Central memory CD8-positive, alpha-beta T cell (primary cell): ENCODE data around the gene CCL4L2.
"Not testable (repeated sequence)": the region's sequence is repeated elsewhere in the genome, so short reads cannot be mapped to it uniquely, and the experiment has no call there.

ENCODE experiments used
- ATAC-seq: fragments of 150-1000 bp; cut with Tn5 transposase; replicated peaks from 2 replicates; pipeline ENCODE4 v1.10.0; 2022; ENCODE audit warnings: mild to moderate bottlenecking, moderate FRiP score, moderate number of reproducible peaks; ENCODE audit not compliant: poor library complexity, severe bottlenecking; ENCODE audit errors: extremely low read depth
- DNase-seq, 2 donors: peaks; one replicate each; pipeline ENCODE4 v3.0.0; 2021; ENCODE audit warnings: low spot score in 2 of 2
- H3K27ac Mint-ChIP-seq: one replicate; pipeline ENCODE4 v1.8.0; 2022; ENCODE audit warnings: low read depth, mild to moderate bottlenecking, moderate library complexity, mixed read lengths
- H3K27me3 Mint-ChIP-seq: one replicate; pipeline ENCODE4 v1.8.0; 2022; ENCODE audit warnings: mixed read lengths
- H3K36me3 Mint-ChIP-seq: one replicate; pipeline ENCODE4 v1.8.0; 2022; ENCODE audit warnings: mild to moderate bottlenecking, moderate library complexity, mixed read lengths; ENCODE audit not compliant: insufficient read depth
- H3K4me1 Mint-ChIP-seq: one replicate; pipeline ENCODE4 v1.8.0; 2022; ENCODE audit warnings: mixed read lengths
- H3K4me3 Mint-ChIP-seq: one replicate; pipeline ENCODE4 v1.8.0; 2022; ENCODE audit warnings: mild to moderate bottlenecking, moderate library complexity, mixed read lengths
- H3K9me3 Mint-ChIP-seq: one replicate; pipeline ENCODE4 v1.8.0; 2022; ENCODE audit warnings: mixed read lengths

The CCL4L2 gene

GRCh38 chr17:36188891-36189306, 22.0 kb upstream of the CCL4L2 start:
- no peaks in the 10 kb centered on the region for H3K27me3 Mint-ChIP-seq
- DNase-seq (peak in 1 of 2 donors; percentile 75), ATAC-seq (peak; percentile 91)
- no peaks in the 10 kb centered on the region for H3K9me3 Mint-ChIP-seq
- H3K27ac Mint-ChIP-seq = peak overlapping the region; percentile 99
- H3K4me1 Mint-ChIP-seq = peaks cover 75% of the 10 kb centered on the region
- H3K4me3 Mint-ChIP-seq = peak overlapping the region; percentile 91
- peaks cover 24% of the 10 kb centered on the region for H3K36me3 Mint-ChIP-seq

- Mint-ChIP-seq H3K36me3 (peaks cover 21% of the 10 kb centered on the region), H3K4me3 (peak overlapping the region; percentile 62), H3K27ac (peak overlapping the region; percentile 97), H3K4me1 (peaks cover 84% of the 10 kb centered on the region)
- not testable (repeated sequence) for H3K9me3 Mint-ChIP-seq, DNase-seq, ATAC-seq, H3K27me3 Mint-ChIP-seq
These were observed 20.9 kb upstream of the CCL4L2 start for GRCh38 chr17:36189993-36190392.

GRCh38 chr17:36190549-36191330, 20.1 kb upstream of the CCL4L2 start:
- not testable (repeated sequence) for ATAC-seq, H3K9me3 Mint-ChIP-seq, H3K27me3 Mint-ChIP-seq, DNase-seq
- Mint-ChIP-seq H3K27ac (peak overlapping the region; percentile 97), H3K4me1 (peaks cover 83% of the 10 kb centered on the region), H3K36me3 (peaks cover 21% of the 10 kb centered on the region), H3K4me3 (peak overlapping the region; percentile 27)

DNA sequence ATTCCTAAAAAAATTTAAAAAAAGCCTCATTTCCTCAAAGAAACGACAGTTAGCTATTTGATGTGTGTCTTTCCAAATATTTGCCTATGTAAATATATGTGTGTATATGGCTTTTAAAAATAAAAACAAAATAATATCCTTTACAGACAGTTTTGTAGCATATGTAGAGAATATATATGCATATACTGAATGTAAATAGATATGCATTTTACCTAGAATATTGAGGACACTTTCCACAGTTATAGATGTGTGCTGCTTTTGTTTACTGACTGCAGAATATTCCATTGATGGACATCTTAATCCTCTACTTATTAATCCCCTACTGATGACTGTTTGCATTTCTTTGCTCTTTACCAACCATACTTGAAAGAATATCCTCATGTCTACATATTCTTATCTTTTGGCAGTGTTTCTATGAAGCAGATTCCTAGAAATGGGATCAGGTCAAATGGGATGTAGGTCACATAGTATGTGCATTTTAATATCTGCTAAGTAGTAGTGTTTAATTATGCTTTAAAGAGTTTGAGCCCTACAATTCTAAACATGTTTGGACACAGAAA, 17.6 kb upstream of the CCL4L2 start:
- DNase-seq (no peak), ATAC-seq (no peak)
- Mint-ChIP-seq H3K27me3 (no peaks in the 10 kb centered on the region), H3K9me3 (no peaks in the 10 kb centered on the region), H3K27ac (peak overlapping the region; percentile 97), H3K36me3 (peaks cover 12% of the 10 kb centered on the region), H3K4me1 (peaks cover 82% of the 10 kb centered on the region), H3K4me3 (peak overlapping the region; percentile 73)

DNA sequence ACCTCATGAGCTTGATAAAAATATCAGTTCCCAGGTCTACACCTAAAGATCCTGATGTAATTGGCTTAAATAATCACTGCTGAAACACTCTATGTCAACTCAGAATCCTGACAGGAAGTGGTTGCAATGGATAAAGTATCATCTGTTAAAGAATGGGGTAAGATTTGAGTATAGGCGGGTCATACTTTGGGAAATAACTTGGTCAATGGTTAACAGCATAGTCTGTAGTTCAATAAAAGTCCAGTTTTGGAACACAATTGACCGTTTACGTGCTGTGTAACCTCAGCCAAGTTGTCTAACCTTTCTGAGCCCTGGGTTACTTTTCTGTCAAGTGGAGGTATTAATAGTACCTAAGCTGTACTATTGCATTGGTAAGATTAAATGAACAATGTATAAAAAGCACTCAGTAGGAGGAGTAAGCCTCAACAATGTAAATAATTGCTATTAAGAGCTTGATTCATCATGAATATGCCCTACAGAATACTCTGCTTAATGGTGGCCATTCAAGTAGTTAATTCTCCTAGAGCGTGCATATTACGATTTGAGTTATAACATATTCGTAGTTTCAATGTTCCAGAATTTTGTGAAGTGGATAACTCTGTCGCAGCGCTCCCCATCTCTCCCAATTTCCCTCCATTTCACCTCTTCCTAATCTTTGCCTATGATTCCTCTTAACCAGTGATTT, 16.6 kb upstream of the CCL4L2 start:
- not testable (repeated sequence) for DNase-seq, ATAC-seq, H3K9me3 Mint-ChIP-seq, H3K27me3 Mint-ChIP-seq
- Mint-ChIP-seq H3K36me3 (peaks cover 13% of the 10 kb centered on the region), H3K4me3 (peak overlapping the region; percentile 73), H3K4me1 (peaks cover 84% of the 10 kb centered on the region), H3K27ac (peak overlapping the region; percentile 97)

DNA sequence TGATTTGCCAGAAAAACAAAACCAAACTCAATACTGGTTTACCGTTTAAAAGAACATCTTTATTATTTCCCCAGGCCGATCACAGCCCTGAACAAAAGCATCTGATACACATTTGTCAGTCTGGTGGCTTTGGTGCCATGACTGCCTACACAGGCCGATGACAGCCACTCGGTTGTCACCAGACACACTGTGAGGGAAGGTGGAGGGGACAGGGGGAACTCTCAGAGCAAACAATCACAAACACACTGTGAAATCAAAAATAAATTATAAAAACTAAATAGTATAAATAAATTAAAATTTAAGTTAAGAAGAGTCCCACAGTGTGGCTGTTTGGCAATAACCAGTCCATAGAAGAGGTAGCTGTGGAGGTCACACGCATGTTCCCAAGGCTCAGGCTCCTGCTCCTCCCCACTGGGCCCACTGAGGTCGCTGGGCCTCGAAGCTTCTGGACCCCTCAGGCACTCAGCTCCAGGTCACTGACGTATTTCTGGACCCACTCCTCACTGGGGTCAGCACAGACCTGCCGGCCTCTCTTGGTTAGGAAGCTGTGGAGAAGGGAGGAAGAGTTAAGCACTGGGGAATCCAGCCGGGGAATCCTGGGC, 15.9 kb upstream of the CCL4L2 start:
- Mint-ChIP-seq H3K36me3 (peaks cover 13% of the 10 kb centered on the region), H3K27ac (peak overlapping the region; percentile 97), H3K4me1 (peaks cover 84% of the 10 kb centered on the region), H3K4me3 (peak overlapping the region; percentile 73)
- not testable (repeated sequence) for ATAC-seq, H3K9me3 Mint-ChIP-seq, H3K27me3 Mint-ChIP-seq, DNase-seq

- peak overlapping the region; percentile 97 for H3K27ac Mint-ChIP-seq
These were observed 15.3 kb upstream of the CCL4L2 start for GRCh38 chr17:36195434-36196130.

DNA sequence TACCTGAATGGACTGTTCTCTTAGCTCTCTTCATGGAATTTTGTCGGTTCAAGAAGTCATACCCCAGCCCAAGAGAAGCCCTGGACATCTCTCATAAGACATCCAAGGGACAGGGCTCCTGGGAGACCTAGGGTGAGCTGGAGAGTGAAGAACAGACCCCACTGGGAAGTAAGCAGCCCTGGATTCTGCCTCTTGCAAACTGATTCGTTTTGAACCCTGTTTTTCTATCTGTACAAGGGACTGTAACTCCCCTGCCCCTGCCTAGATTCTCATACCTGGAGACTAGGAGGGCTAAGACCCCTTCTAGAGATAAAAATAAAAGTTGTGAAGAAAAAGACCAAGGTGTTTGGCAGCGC, 14.8 kb upstream of the CCL4L2 start:
- Mint-ChIP-seq H3K27ac (peak overlapping the region; percentile 97), H3K27me3 (no peaks in the 10 kb centered on the region), H3K9me3 (no peaks in the 10 kb centered on the region), H3K36me3 (peaks cover 13% of the 10 kb centered on the region), H3K4me3 (peak overlapping the region; percentile 68), H3K4me1 (peaks cover 84% of the 10 kb centered on the region)
- ATAC-seq (no peak), DNase-seq (no peak)

More at GRCh38 chr17:36195434-36196130, 15.3 kb upstream of the CCL4L2 start:
- Mint-ChIP-seq H3K4me3 (peak overlapping the region; percentile 68), H3K4me1 (peaks cover 83% of the 10 kb centered on the region), H3K36me3 (peaks cover 13% of the 10 kb centered on the region), H3K9me3 (no peaks in the 10 kb centered on the region), H3K27me3 (no peaks in the 10 kb centered on the region)
- no peak for ATAC-seq
- no peak for DNase-seq

- Mint-ChIP-seq H3K9me3 (no peaks in the 10 kb centered on the region), H3K27ac (peak overlapping the region; percentile 97), H3K36me3 (peaks cover 10% of the 10 kb centered on the region), H3K4me3 (peak overlapping the region; percentile 68), H3K27me3 (no peaks in the 10 kb centered on the region), H3K4me1 (peaks cover 86% of the 10 kb centered on the region)
- DNase-seq = no peak
- ATAC-seq = no peak
These were observed 13.5 kb upstream of the CCL4L2 start for GRCh38 chr17:36197387-36197703.

GRCh38 chr17:36198831-36199465, 11.9 kb upstream of the CCL4L2 start:
- Mint-ChIP-seq H3K9me3 (no peaks in the 10 kb centered on the region), H3K27me3 (no peaks in the 10 kb centered on the region), H3K27ac (peak overlapping the region; percentile 97), H3K4me3 (peak overlapping the region; percentile 44), H3K4me1 (peaks cover 85% of the 10 kb centered on the region), H3K36me3 (peaks cover 5% of the 10 kb centered on the region)
- peak in 1 of 2 donors; percentile 58 for DNase-seq
- ATAC-seq = peak; percentile 68

DNA sequence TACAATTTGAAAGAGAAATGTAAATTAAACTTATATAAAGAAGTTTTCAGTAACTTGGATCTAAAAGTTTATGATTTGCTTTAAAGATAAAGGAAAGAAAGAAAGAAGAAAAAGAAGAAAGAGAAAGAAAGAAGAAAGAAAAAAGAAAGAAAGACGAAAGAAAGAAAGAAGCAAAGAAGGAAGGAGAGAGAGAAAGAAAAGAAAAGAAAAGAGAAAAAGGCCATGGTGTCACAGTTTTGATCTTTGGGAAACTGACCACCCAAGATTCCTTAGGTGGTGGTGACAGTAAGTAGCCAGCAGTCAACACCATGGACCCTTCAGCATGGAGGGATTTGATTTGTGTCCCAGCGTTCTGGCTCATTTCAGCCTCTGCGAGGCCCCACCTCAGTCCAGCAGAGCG, 9.8 kb upstream of the CCL4L2 start:
- not testable (repeated sequence) for ATAC-seq, H3K36me3 Mint-ChIP-seq, H3K9me3 Mint-ChIP-seq, DNase-seq, H3K27me3 Mint-ChIP-seq
- Mint-ChIP-seq H3K4me3 (peak overlapping the region; percentile 54), H3K27ac (peak overlapping the region; percentile 71), H3K4me1 (peaks cover 77% of the 10 kb centered on the region)

DNA sequence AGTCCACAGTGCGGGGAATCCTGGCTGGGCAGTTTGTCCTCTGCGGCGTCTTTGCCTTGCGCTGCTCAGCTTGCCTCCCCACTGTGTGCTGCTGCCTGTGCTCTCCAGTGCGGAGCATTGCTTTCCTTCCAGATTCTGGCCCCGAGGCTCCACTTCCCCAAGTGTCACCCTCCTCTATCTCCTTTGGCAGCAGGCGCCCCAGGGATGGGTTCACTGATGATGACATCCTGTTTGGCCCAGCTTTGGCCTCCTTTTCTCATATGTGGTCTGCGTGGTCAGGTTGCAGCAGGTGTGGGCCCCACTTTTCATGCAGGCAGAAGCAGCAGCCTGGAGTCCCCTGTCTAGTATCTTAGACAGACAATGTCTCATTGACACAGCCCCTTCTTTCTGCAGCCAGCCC, 9.4 kb upstream of the CCL4L2 start:
- ATAC-seq, H3K36me3 Mint-ChIP-seq, DNase-seq, H3K9me3 Mint-ChIP-seq, H3K27me3 Mint-ChIP-seq: not testable (repeated sequence)
- Mint-ChIP-seq H3K4me1 (peaks cover 77% of the 10 kb centered on the region), H3K27ac (peak overlapping the region; percentile 71), H3K4me3 (peak overlapping the region; percentile 54)
